ENCODE results near the gene GOLIM4.

DNA sequence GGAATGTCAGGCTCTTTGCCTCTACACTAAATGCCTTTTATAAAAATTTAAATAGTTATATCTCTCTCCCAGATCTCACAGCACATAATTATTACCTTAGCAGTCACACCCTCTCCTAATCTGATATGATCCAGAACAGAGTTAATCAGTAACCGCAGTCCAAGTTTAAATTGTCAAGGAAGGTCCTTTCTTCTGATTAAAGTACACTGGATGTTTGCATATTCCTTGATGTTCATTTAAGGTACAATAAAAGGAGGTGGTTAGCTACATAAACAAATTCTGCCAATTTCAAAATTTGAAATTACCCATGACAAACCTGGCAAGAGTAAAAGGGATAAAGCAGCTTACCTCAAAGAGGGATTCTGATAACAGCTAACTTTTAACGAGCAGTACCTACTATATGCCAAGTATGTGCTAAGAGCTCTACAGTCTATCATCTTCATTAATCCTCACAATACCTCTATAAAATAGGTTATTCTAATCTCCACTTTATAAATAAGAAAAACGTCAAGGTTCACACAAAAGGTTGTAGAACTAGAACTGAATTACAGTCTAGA is 4.3 kb downstream of the GOLIM4 start:
- no peak for TF ChIP-seq REST (IDR thresholded peaks at IDR 0.05; ENCODE audit: low read depth)
- no peak for TF ChIP-seq YY1 (IDR thresholded peaks at IDR 0.05; ENCODE audit: low read depth)

All from Ishikawa (cell line).